Measurements from ENCODE around the gene PTPN21.

Gene PTPN21

GRCh38 chr14:88554457-88555286 is at the start of gene PTPN21:
TSS of gene PTPN21 (minus strand) at chr14:88555007. CDS start at chr14:88550417, 4,590 bp downstream.
- DNase-seq (ENCODE audit: low spot score): peak; percentile 66

GRCh38 chr14:88604212-88604611 is 49.4 kb upstream of the PTPN21 start:
- DNase-seq (ENCODE audit: low spot score): no peak

GRCh38 chr14:88599761-88600439 is 45.1 kb upstream of the PTPN21 start:
- no peak for DNase-seq (ENCODE audit: low spot score)

DNA sequence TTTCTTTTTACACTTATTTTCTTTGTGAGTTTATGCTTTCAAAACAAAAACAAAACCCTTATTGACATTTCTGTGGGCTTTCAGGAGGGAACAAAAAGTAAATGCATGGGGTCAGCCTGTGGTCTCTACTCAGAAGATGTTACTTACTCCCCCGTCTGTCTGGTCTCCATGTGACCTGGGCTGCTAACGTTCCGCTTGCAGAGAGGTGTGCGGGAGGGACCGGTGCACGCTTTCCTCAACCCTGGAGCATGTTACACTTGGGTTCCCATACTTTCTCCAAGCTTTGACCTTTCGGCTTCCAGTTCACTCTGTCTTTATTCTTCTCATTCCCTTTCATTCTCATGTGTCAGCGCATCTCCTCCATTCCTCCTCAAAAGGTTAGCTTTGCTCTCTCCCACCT is 44.5 kb upstream of the PTPN21 start:
- no peak for DNase-seq (ENCODE audit: low spot score)

GRCh38 chr14:88598097-88598675 is 43.4 kb upstream of the PTPN21 start:
- DNase-seq (ENCODE audit: low spot score): no peak

DNA sequence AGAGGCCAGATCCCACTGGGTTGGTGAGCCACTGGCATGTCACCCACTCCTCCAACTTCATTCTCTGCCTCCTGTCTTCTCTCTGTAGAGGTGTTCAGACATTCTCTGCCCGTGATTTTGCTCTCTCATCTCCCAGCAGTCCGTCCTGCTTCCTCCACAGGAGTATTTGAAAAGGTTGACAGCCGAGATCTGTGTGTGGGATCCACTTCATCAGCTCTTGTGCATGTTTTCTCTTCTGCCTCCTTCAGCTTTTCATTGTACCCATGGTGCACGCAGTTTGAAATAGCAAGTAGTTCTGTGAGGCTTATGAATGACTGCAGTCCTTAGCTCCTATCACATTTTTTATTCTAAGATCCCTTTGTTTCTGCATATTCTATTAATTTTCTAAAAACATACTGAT is 42.8 kb upstream of the PTPN21 start:
- DNase-seq (ENCODE audit: low spot score): no peak

DNA sequence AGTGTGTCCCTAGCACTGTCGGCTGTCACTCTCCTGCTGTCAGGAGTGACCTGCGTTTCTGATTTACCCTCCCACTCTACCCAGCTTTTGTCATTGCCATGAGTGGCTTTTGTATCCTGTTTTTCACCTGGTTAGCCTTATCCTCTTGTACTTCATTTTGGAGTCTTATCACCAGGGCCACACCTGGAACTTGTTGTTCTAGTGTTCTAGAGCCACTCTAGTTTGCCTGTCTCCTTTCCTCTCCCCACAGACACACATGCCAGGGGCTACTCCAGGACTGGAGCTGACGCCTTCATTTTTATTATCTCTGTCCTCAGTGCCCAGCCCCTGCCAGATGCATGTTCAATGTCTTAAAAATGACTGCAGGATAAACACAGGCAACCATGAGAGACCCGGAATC is 42.2 kb upstream of the PTPN21 start:
- no peak for DNase-seq (ENCODE audit: low spot score)

DNA sequence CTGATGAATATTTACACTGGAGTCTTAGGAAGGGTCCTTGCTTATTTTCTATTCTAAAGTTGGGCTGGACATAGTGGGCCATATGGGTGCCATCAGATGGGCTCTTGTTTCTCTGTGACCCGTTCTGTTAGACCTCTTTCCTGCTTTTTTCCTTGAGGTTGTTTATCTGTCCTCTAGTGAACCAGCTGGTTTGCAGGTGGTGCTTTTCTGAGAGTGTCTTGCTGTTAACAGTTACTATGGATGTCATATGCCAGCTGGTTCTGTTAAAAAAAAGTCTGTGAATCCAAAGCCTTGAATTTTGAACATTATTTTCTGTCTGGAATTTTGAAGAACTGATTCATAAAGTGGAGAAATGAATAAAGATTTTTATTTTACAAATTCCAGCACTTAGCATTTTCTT is 37.2 kb upstream of the PTPN21 start:
- DNase-seq (ENCODE audit: low spot score): no peak

- no peak for DNase-seq (ENCODE audit: low spot score)
Measured at GRCh38 chr14:88590173-88590572, 35.4 kb upstream of the PTPN21 start.

GRCh38 chr14:88588081-88588480 is 33.3 kb upstream of the PTPN21 start:
- DNase-seq (ENCODE audit: low spot score): no peak

GRCh38 chr14:88584451-88584850 is 29.6 kb upstream of the PTPN21 start:
- no peak for DNase-seq (ENCODE audit: low spot score)

DNA sequence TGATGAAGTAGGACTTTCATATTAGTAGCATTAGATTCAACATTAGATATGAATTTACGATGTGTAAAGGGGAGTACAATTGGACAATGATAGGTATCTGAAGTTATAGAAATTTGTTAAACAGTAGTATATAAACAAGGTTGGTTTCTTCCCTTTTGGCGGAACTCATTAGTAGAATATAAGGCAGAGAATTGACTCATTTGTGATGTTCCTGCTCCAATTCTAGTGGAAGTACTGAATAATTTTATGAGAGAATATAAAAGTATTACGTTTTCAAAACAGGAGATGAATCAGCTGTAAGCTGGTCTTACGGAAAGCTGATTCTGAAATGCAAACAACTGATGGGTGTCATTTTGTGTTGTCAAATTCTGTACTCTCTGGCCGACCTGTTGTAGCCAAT is 21.4 kb upstream of the PTPN21 start:
- DNase-seq (ENCODE audit: low spot score): no peak

- no peak for DNase-seq (ENCODE audit: low spot score)
Measured at GRCh38 chr14:88572117-88572516, 17.3 kb upstream of the PTPN21 start.

DNA sequence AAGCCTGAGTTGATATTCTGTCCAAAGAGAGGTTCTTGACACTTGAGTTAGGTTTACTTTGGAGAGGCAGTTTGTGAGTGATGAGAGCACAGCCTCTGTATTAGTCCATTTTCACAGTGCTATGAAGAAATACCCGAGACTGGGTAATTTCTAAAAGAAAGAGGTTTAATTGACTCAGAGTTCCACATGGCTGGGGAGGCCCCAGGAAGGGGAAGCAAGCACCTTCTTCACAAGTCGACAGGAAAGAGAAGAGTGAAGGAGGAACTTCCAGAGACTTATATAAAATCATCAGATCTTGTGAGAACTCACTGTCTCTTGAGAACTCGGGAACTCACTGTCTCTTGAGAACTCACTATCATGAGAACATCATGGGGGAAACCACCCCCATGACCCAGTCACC is 13.4 kb upstream of the PTPN21 start:
- DNase-seq (ENCODE audit: low spot score): no peak

DNA sequence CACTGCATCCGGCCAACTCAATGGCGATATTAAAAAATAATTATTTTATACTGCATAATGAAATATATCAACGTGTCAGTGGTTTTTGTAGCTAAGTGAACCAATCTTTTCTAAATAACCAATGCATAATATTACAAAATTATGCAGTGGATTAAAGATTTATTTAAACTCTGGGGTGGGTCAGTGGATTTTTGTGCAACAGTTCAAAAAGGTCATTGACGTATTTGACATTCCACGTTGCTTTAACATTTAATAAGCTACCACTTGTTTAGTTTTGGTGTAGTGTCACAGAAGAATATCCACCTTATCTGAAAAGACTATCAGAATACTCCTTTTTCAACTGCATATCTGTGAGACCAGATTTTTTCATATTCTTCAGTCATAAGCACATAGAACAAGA is 10.6 kb upstream of the PTPN21 start:
- no peak for DNase-seq (ENCODE audit: low spot score)

GRCh38 chr14:88563845-88564244 is 9.0 kb upstream of the PTPN21 start:
- no peak for DNase-seq (ENCODE audit: low spot score)

DNA sequence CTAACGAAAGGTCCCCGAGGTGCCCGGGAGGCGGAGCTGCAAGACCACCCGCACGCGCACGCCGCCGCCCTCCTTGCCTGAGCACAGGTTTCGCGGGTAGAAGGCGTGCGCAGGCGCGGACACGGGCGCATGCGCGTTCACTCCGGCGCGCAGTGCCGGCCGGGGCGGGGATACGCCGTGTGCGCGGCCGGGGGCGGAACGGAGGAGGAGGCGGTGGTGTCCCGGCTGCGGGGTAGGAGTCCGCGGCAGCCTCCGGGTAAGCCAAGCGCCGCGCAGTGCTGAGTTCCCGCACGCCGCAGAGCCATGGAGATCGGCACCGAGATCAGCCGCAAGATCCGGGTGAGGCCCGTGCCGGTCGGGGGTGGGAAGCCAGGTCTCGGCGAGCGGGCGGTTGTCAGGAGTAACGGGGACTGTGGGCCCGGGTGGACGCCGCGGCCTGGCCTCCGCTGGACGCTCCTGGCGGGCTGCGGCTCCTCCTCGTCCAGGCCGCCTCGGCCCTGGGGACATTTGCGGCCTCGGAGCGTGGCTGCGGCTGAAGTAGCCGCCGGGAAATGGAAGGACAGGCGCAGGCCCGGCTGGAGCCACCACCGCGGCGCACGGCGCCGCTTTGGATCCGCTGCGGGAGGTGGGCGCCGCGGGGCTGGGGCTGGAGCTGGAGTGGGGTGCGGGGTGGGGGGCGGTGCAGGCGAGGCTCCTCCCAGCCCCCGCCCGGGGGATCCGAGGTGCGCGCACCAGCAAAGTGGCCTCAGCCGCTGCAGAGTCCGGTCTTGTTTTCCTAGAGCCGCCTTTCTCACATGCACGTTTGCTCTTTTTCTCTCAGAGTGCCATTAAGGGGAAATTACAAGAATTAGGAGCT is 8.3 kb upstream of the PTPN21 start, which contains the start of gene ZC3H14:
TSS of gene ZC3H14 (plus strand) at position 207 of the 856 bp plus-strand sequence. CDS start at position 304, 97 bp downstream.
- DNase-seq (ENCODE audit: low spot score): peak; percentile 92

- no peak for DNase-seq (ENCODE audit: low spot score)
Measured at GRCh38 chr14:88562532-88562830, 7.7 kb upstream of the PTPN21 start.

DNA sequence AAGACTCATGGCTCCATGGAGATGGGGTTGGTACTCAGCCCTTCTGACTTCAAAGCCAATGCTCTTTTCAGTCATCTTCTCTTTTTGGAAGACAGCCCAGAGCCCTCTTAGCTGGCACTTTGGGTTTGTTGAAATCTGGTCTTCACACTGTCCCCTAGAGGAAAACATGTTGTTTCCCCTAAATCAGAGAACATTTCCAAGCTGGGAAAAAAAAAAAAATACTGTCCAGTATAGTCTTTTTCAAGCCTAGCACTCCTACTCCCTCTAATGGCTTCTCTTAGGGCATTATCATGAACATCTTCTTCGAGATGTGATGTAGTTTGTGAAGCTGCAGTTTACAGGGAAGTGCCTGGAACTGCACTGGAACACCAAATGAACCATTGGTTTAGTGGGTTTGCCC is 5.0 kb upstream of the PTPN21 start:
- DNase-seq (ENCODE audit: low spot score): no peak

- no peak for DNase-seq (ENCODE audit: low spot score)
Measured at GRCh38 chr14:88556581-88556980, 1.8 kb upstream of the PTPN21 start.

GRCh38 chr14:88553886-88554456 is 836 bp downstream of the PTPN21 start:
- no peak for DNase-seq (ENCODE audit: low spot score)

DNA sequence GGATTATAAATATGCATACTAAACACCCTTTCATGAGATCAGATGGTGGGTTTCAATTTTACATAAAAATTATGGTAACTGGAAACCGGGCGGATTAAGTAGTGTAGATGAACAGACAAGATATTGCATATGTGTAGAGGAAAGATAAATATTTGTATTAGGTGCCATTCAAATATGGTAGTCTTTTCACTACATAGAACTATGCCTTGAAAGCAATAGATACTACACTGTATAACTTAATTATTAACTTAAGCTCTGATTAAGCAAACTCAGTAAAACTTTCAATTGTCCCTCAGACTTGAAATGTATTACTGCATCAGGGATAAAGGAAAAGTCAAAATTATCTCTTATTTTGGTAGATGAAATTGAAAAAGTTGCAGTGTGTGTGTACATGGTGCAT is 1.9 kb downstream of the PTPN21 start:
- no peak for DNase-seq (ENCODE audit: low spot score)

All from LoVo (cell line).